Hepatocyte (in vitro differentiated cells): Measurements from ENCODE around the gene HTR1D.

Experiments used
- EZH2 ChIP-seq: fragments of 200-600 bp; sonication (generic); IDR thresholded peaks from 2 replicates; pipeline ENCODE4 v1.6.1; 2016; ENCODE audit warnings: antibody characterized with exemption, mild to moderate bottlenecking, borderline replicate concordance
- TF ChIP-seq, protein P1 (sequence below): fragments of 200-600 bp; sonication (generic); IDR thresholded peaks from 2 replicates; pipeline ENCODE4 v1.5.1; 2016; ENCODE audit warnings: antibody characterized with exemption, mild to moderate bottlenecking; ENCODE audit not compliant: poor library complexity

DNA sequence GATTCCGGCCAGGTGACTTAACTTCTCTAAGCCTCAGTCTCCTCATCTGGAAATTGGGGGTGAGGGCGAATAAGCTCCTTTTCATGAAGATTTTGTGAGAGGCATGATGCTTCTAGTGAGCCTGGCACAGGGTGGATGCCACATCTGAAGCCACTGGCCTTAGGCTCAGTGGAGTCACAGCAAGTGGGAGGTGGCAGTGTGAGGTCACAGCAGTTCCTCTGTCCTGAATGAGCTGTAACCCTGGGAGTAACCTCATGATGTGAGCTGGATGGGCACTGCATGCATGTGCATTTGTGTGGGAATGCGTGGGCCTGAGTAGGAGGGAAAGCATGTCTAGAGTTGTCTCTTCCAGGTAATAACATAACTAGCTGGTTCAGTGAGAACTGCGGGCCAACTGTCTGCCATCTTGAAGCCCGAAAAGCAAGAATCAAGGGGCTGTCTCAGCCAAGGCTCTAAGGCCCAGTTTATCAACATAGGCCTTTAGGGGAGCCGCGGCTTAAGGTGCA, 27.0 kb upstream of the HTR1D start:
- TF ChIP-seq, protein P1, sequence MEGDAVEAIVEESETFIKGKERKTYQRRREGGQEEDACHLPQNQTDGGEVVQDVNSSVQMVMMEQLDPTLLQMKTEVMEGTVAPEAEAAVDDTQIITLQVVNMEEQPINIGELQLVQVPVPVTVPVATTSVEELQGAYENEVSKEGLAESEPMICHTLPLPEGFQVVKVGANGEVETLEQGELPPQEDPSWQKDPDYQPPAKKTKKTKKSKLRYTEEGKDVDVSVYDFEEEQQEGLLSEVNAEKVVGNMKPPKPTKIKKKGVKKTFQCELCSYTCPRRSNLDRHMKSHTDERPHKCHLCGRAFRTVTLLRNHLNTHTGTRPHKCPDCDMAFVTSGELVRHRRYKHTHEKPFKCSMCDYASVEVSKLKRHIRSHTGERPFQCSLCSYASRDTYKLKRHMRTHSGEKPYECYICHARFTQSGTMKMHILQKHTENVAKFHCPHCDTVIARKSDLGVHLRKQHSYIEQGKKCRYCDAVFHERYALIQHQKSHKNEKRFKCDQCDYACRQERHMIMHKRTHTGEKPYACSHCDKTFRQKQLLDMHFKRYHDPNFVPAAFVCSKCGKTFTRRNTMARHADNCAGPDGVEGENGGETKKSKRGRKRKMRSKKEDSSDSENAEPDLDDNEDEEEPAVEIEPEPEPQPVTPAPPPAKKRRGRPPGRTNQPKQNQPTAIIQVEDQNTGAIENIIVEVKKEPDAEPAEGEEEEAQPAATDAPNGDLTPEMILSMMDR, result no peak
- no peak for TF ChIP-seq EZH2
